HG03175 (cell line): ENCODE measurements around the gene DCAF15.
A peak's percentile ranks its signal among the peaks of the same experiment; 100 is the strongest.

ENCODE experiments used
- ATAC-seq: cut with Tn5 transposase; IDR thresholded peaks from one replicate; pipeline ENCODE4 v1.9.1; 2021; ENCODE audit warnings: mild to moderate bottlenecking, moderate library complexity; ENCODE audit not compliant: unreplicated experiment

DCAF15 gene

DNA sequence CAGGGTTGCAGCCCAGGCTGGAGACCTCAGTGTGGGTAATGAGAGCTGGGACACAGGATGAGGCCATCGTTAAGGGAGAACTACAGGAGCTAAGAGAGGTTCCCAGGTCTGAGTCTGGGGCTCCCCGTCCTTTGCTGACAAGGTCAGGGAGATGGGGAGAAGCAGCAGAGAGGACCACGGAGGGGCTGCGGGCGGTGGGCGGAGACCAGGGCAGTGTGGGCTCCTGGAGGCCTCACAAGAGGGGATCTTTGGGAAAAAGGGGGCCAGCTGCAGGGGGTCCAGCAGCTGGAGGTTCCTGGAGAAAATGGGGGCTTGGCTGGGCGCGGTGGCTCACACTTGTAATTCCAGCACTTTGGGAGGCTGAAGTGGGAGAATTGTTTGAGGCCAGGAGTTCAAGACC lies 37.8 kb downstream of the DCAF15 start:
- no peak for ATAC-seq

GRCh38 chr19:13992025-13992424 lies 39.7 kb downstream of the DCAF15 start:
- ATAC-seq, result no peak

GRCh38 chr19:13993590-13994300 lies 41.4 kb downstream of the DCAF15 start:
- no peak for ATAC-seq

DNA sequence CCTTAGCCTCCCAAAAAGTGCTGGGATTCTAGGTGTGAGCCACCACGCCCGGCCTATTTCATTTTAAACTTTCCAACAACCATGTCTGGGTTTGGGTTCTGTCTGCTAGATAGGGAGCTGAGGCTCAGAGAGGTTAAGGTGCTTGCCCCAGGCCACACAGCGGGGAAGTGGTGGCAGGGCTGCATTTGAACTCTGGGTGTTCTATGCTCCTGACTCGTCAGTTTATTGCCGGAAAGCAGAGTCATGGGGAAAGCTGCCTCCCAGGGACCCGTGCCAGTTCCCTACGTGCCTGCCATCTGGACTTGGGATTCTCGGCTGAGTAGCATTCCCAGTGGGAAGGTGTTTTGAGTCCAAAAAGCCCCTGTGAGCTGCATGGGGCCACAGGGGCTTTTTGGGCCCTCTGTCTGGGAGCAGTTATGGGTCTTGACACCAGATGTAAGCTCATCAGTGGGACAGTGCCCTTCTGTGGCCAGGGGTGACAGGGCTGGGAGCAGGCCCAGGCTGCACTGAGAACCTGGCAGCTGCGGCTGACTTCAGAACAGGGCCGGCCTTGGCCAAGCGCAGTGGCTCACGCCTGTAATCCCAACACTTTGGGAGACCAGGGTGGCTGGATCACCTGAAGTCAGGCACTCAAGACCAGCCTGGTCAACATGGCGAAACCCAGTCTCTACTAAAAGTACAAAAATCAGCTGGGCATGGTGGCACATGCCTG lies 42.9 kb downstream of the DCAF15 start:
- ATAC-seq, result no peak

GRCh38 chr19:13995878-13996765 lies 43.8 kb downstream of the DCAF15 start:
- no peak for ATAC-seq

GRCh38 chr19:13996928-13997630 lies 44.8 kb downstream of the DCAF15 start:
- no peak for ATAC-seq

DNA sequence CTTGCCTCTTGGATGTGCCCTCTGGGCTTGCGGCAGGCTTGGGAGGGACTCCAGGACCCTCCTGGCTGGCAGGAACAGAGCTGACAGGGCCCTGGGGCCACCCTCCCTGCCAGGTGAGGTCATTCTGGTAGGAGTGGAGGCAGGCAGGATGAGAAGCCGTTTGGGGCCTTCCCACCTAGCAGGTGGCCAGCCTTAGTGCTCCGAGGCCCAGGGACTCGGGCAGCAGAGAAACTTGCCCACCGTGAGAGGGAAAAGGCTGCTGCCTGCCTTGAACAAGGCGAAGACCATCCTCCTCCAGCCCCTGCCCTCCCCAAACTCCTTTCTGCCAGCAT lies 45.3 kb downstream of the DCAF15 start:
- no peak for ATAC-seq

DNA sequence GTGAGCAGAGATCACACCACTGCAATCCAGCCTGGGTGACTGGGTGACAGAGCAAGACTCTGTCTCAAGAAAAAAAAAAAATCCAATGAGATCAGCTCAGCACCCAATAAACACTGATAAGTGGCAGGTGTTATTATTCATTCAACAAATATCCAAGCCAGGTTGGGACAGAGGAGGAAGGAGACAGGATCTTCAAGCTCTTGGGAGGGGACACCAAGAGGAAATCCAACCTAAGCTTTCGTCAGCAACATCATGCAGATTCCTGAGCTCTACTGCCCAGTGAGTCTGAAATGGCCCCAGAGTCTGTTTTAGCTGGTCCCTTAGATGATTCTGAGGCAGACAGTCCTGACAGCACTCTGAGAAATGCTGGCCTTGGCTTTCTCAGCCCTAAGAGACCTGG lies 46.1 kb downstream of the DCAF15 start:
- ATAC-seq, result no peak

GRCh38 chr19:13999085-13999484 lies 46.8 kb downstream of the DCAF15 start:
- ATAC-seq, result no peak

- no peak for ATAC-seq
Observed at GRCh38 chr19:14000691-14001375, 48.5 kb downstream of the DCAF15 start.

DNA sequence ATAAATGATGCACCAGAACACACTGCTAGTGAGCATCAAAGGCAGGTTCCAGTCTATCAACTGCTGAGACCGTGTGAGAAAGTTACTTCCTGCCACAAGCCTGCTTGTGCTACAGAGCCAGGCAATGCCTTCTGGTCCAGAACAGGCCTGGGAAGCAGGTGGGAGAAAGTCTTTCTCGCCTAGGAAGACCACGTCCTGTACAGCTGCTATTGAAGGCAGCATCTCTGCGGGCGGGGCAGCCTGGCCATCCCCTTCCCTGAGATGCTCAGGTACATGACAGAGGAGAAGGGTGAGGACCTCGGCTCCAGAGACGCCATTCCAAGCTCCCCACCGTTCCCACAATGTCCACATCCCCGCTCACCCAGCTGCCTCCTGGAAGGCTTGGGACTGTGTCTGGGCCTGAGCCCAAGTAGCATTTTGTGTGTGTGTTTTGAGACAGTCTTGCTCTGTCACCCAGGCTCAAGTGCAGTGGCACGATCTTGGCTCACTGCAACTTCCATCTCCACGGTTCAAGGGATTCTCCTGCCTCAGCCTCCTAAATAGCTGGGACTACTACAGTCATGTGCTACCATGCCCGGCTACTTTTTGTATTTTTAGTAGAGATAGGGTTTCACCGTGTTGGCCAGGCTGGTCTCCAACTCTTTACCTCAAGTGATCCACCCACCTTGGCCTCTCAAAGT lies 50.4 kb downstream of the DCAF15 start:
- no peak for ATAC-seq

- no peak for ATAC-seq
Observed at GRCh38 chr19:14003251-14004055, 51.1 kb downstream of the DCAF15 start.

- no peak for ATAC-seq
Observed at GRCh38 chr19:14004619-14005348, 52.5 kb downstream of the DCAF15 start.

DNA sequence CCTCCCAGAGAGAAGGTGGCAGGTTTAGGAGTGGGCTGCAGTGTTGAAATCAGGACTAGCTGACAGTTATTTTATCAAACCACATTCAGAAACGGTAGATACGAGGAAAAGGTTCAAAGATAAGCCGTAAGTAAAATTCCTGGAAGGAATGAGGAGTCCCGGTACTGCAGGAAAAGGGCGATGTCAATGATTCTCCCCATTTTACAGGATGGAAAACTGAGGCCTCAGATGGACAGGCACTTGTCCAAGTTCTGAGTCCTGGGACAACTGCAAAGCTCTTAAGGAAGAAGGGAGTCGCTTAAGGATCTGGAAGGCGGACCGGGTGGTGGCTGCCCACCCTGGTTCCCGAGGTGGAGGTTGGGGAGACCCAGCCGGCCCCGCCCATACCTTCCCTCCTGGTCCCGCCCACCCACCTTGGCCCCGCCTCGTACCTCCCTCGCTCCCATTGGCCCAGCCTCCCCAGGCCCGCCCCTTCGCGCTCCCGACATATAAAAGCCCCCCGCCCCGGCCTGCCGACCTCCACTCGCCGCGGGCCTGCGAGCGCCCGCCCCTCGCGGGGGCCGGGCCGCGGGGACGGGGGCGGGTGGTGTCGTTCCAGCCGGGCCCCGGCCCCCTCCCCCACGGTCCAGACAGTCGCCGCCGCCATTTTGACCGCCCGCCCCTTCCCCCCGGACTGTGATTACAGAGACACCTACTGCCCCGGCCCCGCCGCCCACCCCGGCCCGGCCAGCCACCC lies 53.2 kb downstream of the DCAF15 start:
- ATAC-seq, result peak; percentile 16

GRCh38 chr19:14006085-14006765 lies 53.9 kb downstream of the DCAF15 start, which contains the start of gene RFX1:
Gene RFX1 (minus strand): TSS chr19:14006320. CDS start chr19:13993843, 12,477 bp downstream.
- peak; percentile 76 for ATAC-seq

DNA sequence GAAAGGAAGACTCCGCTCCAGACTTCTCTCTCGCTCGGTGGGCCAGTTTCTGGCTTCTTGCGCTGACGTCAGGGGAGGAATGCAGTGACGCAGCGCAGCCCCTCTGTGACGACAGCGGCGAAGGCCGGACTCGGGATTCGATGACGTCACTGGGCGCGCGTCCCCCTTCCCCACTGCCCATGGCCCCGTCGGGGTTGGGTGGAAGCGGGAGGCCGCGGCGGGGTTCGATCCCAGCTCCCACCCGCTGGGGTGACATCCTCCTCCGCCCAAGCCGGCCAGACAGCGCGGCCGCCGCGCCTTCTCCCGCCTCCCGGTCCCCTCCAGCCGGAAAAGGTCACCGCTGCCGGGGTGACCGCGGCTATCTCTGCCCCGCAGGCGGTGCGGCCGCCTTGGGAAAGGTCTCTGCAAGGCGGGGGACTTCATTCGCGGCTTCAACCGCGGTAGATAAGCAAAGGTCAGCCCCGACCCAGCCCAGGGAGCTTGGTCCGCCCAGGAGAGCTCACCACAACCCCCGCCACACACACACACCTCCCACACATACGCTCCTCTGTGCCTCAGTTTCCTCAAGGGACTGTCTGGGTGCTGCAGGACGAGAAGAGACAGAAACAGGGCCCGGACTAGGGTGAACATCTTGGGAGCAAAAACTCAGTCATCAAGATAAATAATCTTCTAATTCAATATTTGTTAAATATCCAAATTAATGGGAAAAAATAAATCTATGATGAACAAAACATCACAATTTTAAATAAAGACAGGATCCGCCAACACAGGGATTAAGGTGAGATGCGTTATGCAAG lies 54.7 kb downstream of the DCAF15 start:
- peak; percentile 30 for ATAC-seq
